ENCODE results near the gene PRKN. TPM values are rescaled to one million over a fixed set of nuclear protein-coding genes. Genes with fewer than 3 reads are reported as not detected.
A peak's percentile ranks its signal among the peaks of the same experiment; 100 is the strongest.

The PRKN gene
- total and polyA plus RNA-seq, 5 donors from 2014 or later = 0.24 to 3.7 (median 2.5) TPM

GRCh38 chr6:161366301-161366923, 1361.2 kb downstream of the PRKN start:
- H3K27me3 Mint-ChIP-seq = no peaks in the 10 kb centered on the region
- ATAC-seq (ENCODE audit: low read depth in 2 of 2) (no peak), DNase-seq (no peak)
- H3K27ac Mint-ChIP-seq = peak overlapping the region in 1 of 3 donors; percentile 51
- H3K27ac ChIP-seq (ENCODE audit: insufficient read depth, low read length, poor library complexity, severe bottlenecking) = no peak overlapping the region
- peaks cover 0 to 10% (median 3%) of the 10 kb centered on the region in 7 donors for H3K9me3 Mint-ChIP-seq
- H3K4me1 Mint-ChIP-seq = no peaks in the 10 kb centered on the region
- H3K27me3 ChIP-seq (ENCODE audit: control insufficient read depth, insufficient read depth, low read length) = no peaks in the 10 kb centered on the region
- no peaks in the 10 kb centered on the region for H3K4me1 ChIP-seq (ENCODE audit: control insufficient read depth, insufficient read depth, low read length, poor library complexity, severe bottlenecking)
- H3K4me3 Mint-ChIP-seq = no peak overlapping the region
- H3K36me3 ChIP-seq (ENCODE audit: control insufficient read depth, insufficient read depth, low read length) = no peaks in the 10 kb centered on the region
- peaks cover 4% of the 10 kb centered on the region for H3K36me3 Mint-ChIP-seq
- H3K4me3 ChIP-seq (ENCODE audit: low read depth, low read length) = no peak overlapping the region
- H3K9me3 ChIP-seq (ENCODE audit: control insufficient read depth in 2 of 2, low read length in 2 of 2) = peaks cover 0 to 8% of the 10 kb centered on the region in 2 experiments

GRCh38 chr6:161365633-161366032, 1361.9 kb downstream of the PRKN start:
- Histone ChIP-seq H3K4me1 (ENCODE audit: control insufficient read depth, insufficient read depth, low read length, poor library complexity, severe bottlenecking) (no peaks in the 10 kb centered on the region), H3K9me3 (ENCODE audit: control insufficient read depth in 2 of 2, low read length in 2 of 2) (peaks cover 0 to 8% of the 10 kb centered on the region in 2 experiments), H3K27ac (ENCODE audit: insufficient read depth, low read length, poor library complexity, severe bottlenecking) (no peak overlapping the region), H3K4me3 (ENCODE audit: low read depth, low read length) (no peak overlapping the region), H3K36me3 (ENCODE audit: control insufficient read depth, insufficient read depth, low read length) (no peaks in the 10 kb centered on the region), H3K27me3 (ENCODE audit: control insufficient read depth, insufficient read depth, low read length) (no peaks in the 10 kb centered on the region)
- Mint-ChIP-seq H3K27me3 (no peaks in the 10 kb centered on the region), H3K4me3 (no peak overlapping the region), H3K9me3 (peaks cover 0 to 10% (median 2%) of the 10 kb centered on the region in 7 donors), H3K36me3 (peaks cover 4% of the 10 kb centered on the region), H3K27ac (no peak overlapping the region), H3K4me1 (no peaks in the 10 kb centered on the region)
- ATAC-seq (ENCODE audit: low read depth in 2 of 2) (no peak), DNase-seq (no peak)

- Histone ChIP-seq H3K9me3 (ENCODE audit: control insufficient read depth in 2 of 2, low read length in 2 of 2) (peaks cover 0 to 8% of the 10 kb centered on the region in 2 experiments), H3K4me3 (ENCODE audit: low read depth, low read length) (no peak overlapping the region), H3K4me1 (ENCODE audit: control insufficient read depth, insufficient read depth, low read length, poor library complexity, severe bottlenecking) (no peaks in the 10 kb centered on the region), H3K27me3 (ENCODE audit: control insufficient read depth, insufficient read depth, low read length) (no peaks in the 10 kb centered on the region), H3K36me3 (ENCODE audit: control insufficient read depth, insufficient read depth, low read length) (no peaks in the 10 kb centered on the region), H3K27ac (ENCODE audit: insufficient read depth, low read length, poor library complexity, severe bottlenecking) (no peak overlapping the region)
- no peak overlapping the region for H3K4me3 Mint-ChIP-seq
- peaks cover 4% of the 10 kb centered on the region for H3K36me3 Mint-ChIP-seq
- H3K27me3 Mint-ChIP-seq = no peaks in the 10 kb centered on the region
- H3K4me1 Mint-ChIP-seq = no peaks in the 10 kb centered on the region
- DNase-seq (no peak), ATAC-seq (ENCODE audit: low read depth in 2 of 2) (no peak)
- H3K27ac Mint-ChIP-seq = no peak overlapping the region
- H3K9me3 Mint-ChIP-seq = peaks cover 0 to 10% (median 2%) of the 10 kb centered on the region in 7 donors
Observed at GRCh38 chr6:161363286-161363685, 1364.3 kb downstream of the PRKN start.

GRCh38 chr6:161362266-161362665, 1365.3 kb downstream of the PRKN start:
- H3K27ac Mint-ChIP-seq = no peak overlapping the region

GRCh38 chr6:161361529-161361928, 1366.0 kb downstream of the PRKN start:
- Histone ChIP-seq H3K4me3 (ENCODE audit: low read depth, low read length) (no peak overlapping the region), H3K27ac (ENCODE audit: insufficient read depth, low read length, poor library complexity, severe bottlenecking) (no peak overlapping the region), H3K36me3 (ENCODE audit: control insufficient read depth, insufficient read depth, low read length) (no peaks in the 10 kb centered on the region), H3K27me3 (ENCODE audit: control insufficient read depth, insufficient read depth, low read length) (no peaks in the 10 kb centered on the region), H3K4me1 (ENCODE audit: control insufficient read depth, insufficient read depth, low read length, poor library complexity, severe bottlenecking) (no peaks in the 10 kb centered on the region), H3K9me3 (ENCODE audit: control insufficient read depth in 2 of 2, low read length in 2 of 2) (peaks cover 0 to 8% of the 10 kb centered on the region in 2 experiments)
- Mint-ChIP-seq H3K4me1 (peaks cover 0 to 3% (median 0%) of the 10 kb centered on the region in 4 donors), H3K4me3 (no peak overlapping the region), H3K9me3 (peaks cover 0 to 10% (median 2%) of the 10 kb centered on the region in 7 donors), H3K27me3 (no peaks in the 10 kb centered on the region), H3K36me3 (peaks cover 4% of the 10 kb centered on the region), H3K27ac (no peak overlapping the region)
- no peak for ATAC-seq (ENCODE audit: low read depth in 2 of 2)
- DNase-seq = no peak

More at GRCh38 chr6:161362266-161362665, 1365.3 kb downstream of the PRKN start:
- Mint-ChIP-seq H3K4me1 (peaks cover 0 to 3% (median 0%) of the 10 kb centered on the region in 4 donors), H3K9me3 (peaks cover 0 to 10% (median 2%) of the 10 kb centered on the region in 7 donors), H3K27me3 (no peaks in the 10 kb centered on the region), H3K4me3 (no peak overlapping the region), H3K36me3 (peaks cover 4% of the 10 kb centered on the region)
- H3K27ac ChIP-seq (ENCODE audit: insufficient read depth, low read length, poor library complexity, severe bottlenecking) = no peak overlapping the region
- H3K27me3 ChIP-seq (ENCODE audit: control insufficient read depth, insufficient read depth, low read length) = no peaks in the 10 kb centered on the region
- H3K4me3 ChIP-seq (ENCODE audit: low read depth, low read length) = no peak overlapping the region
- H3K36me3 ChIP-seq (ENCODE audit: control insufficient read depth, insufficient read depth, low read length) = no peaks in the 10 kb centered on the region
- no peak for DNase-seq
- peaks cover 0 to 8% of the 10 kb centered on the region in 2 experiments for H3K9me3 ChIP-seq (ENCODE audit: control insufficient read depth in 2 of 2, low read length in 2 of 2)
- no peak for ATAC-seq (ENCODE audit: low read depth in 2 of 2)
- no peaks in the 10 kb centered on the region for H3K4me1 ChIP-seq (ENCODE audit: control insufficient read depth, insufficient read depth, low read length, poor library complexity, severe bottlenecking)

GRCh38 chr6:161360520-161360919, 1367.0 kb downstream of the PRKN start:
- Mint-ChIP-seq H3K27ac (no peak overlapping the region), H3K4me3 (no peak overlapping the region), H3K27me3 (no peaks in the 10 kb centered on the region), H3K4me1 (peaks cover 0 to 3% (median 0%) of the 10 kb centered on the region in 4 donors), H3K36me3 (peaks cover 4% of the 10 kb centered on the region), H3K9me3 (peaks cover 0 to 10% (median 2%) of the 10 kb centered on the region in 7 donors)
- H3K4me3 ChIP-seq (ENCODE audit: low read depth, low read length) = no peak overlapping the region
- no peak for DNase-seq
- H3K4me1 ChIP-seq (ENCODE audit: control insufficient read depth, insufficient read depth, low read length, poor library complexity, severe bottlenecking) = no peaks in the 10 kb centered on the region
- ATAC-seq (ENCODE audit: low read depth in 2 of 2) = no peak
- H3K27me3 ChIP-seq (ENCODE audit: control insufficient read depth, insufficient read depth, low read length) = no peaks in the 10 kb centered on the region
- H3K9me3 ChIP-seq (ENCODE audit: control insufficient read depth in 2 of 2, low read length in 2 of 2) = peaks cover 0 to 8% of the 10 kb centered on the region in 2 experiments
- H3K36me3 ChIP-seq (ENCODE audit: control insufficient read depth, insufficient read depth, low read length) = no peaks in the 10 kb centered on the region
- no peak overlapping the region for H3K27ac ChIP-seq (ENCODE audit: insufficient read depth, low read length, poor library complexity, severe bottlenecking)

- H3K9me3 ChIP-seq (ENCODE audit: control insufficient read depth in 2 of 2, low read length in 2 of 2) = peaks cover 0 to 8% of the 10 kb centered on the region in 2 experiments
Observed at GRCh38 chr6:161359618-161359945, 1368.0 kb downstream of the PRKN start.

More at GRCh38 chr6:161359618-161359945, 1368.0 kb downstream of the PRKN start:
- Histone ChIP-seq H3K27me3 (ENCODE audit: control insufficient read depth, insufficient read depth, low read length) (no peaks in the 10 kb centered on the region), H3K4me3 (ENCODE audit: low read depth, low read length) (no peak overlapping the region), H3K4me1 (ENCODE audit: control insufficient read depth, insufficient read depth, low read length, poor library complexity, severe bottlenecking) (no peaks in the 10 kb centered on the region), H3K36me3 (ENCODE audit: control insufficient read depth, insufficient read depth, low read length) (no peaks in the 10 kb centered on the region), H3K27ac (ENCODE audit: insufficient read depth, low read length, poor library complexity, severe bottlenecking) (no peak overlapping the region)
- H3K27me3 Mint-ChIP-seq = no peaks in the 10 kb centered on the region
- H3K27ac Mint-ChIP-seq = no peak overlapping the region
- H3K4me3 Mint-ChIP-seq = no peak overlapping the region
- H3K36me3 Mint-ChIP-seq = peaks cover 4% of the 10 kb centered on the region
- ATAC-seq (ENCODE audit: low read depth in 2 of 2) (no peak), DNase-seq (no peak)
- H3K9me3 Mint-ChIP-seq = peaks cover 0 to 10% (median 2%) of the 10 kb centered on the region in 7 donors
- H3K4me1 Mint-ChIP-seq = peaks cover 0 to 3% (median 0%) of the 10 kb centered on the region in 4 donors
